Keratinocyte (primary cell): ENCODE measurements around the gene RHEX. TPM values are rescaled to one million over a fixed set of nuclear protein-coding genes. Genes with fewer than 3 reads are reported as not detected.

Source experiments
- DNase-seq: peaks from one replicate; pipeline ENCODE4 v3.0.0-alpha.2; 2011; ENCODE audit warnings: low read depth, missing footprints, low spot score
- FAIRE-seq: peaks from 2 replicates; lab custom pipeline; 2011; peaks lifted over from hg19 to GRCh38; lab: Jason Lieb, UNC
- H2AFZ ChIP-seq: 2 replicates; pipeline ENCODE4 v1.6.0; 2012; ENCODE audit warnings: low read length, control low read depth, inconsistent platforms; ENCODE audit not compliant: control insufficient read depth
- H3K27ac ChIP-seq: 2 replicates; pipeline ENCODE4 v1.5.1; 2011; ENCODE audit warnings: low read length; ENCODE audit not compliant: control insufficient read depth, insufficient read depth
- H3K27me3 ChIP-seq: 3 replicates; pipeline ENCODE4 v1.6.0; 2011; ENCODE audit warnings: low read length; ENCODE audit not compliant: control insufficient read depth, insufficient read depth; ENCODE audit errors: extremely low read depth
- H3K36me3 ChIP-seq, 2 experiments: 2 replicates in 1 of 2; 3 replicates in 1 of 2; pipeline ENCODE4 v1.5.1; 2011; ENCODE audit warnings: low read length in 2 of 2, mild to moderate bottlenecking in 1 of 2; ENCODE audit not compliant: control insufficient read depth in 2 of 2, insufficient read depth in 2 of 2; ENCODE audit errors: extremely low read depth in 1 of 2
- H3K4me1 ChIP-seq: 3 replicates; pipeline ENCODE4 v1.5.1; 2011; ENCODE audit warnings: low read length; ENCODE audit not compliant: control insufficient read depth, insufficient read depth; ENCODE audit errors: extremely low read depth
- H3K4me2 ChIP-seq: 3 replicates; pipeline ENCODE4 v1.6.0; 2011; ENCODE audit warnings: low read depth, low read length; ENCODE audit not compliant: control insufficient read depth, insufficient read depth; ENCODE audit errors: extremely low read depth
- H3K4me3 ChIP-seq, 3 experiments: fragments of 200-600 bp in 1 of 3; sonication (generic) in 1 of 3; 2 replicates in 2 of 3; 3 replicates in 1 of 3; pipeline ENCODE4 v1.5.1; 2011 to 2016; ENCODE audit warnings: low read length in 3 of 3, mild to moderate bottlenecking in 3 of 3, control low read depth in 2 of 3, inconsistent platforms in 1 of 3, low read depth in 1 of 3, mixed read lengths in 1 of 3, mixed run types in 1 of 3, moderate library complexity in 1 of 3; ENCODE audit not compliant: control insufficient read depth in 2 of 3, insufficient read depth in 2 of 3; ENCODE audit errors: extremely low read depth in 1 of 3
- H3K79me2 ChIP-seq: 2 replicates; pipeline ENCODE4 v1.6.0; 2012; ENCODE audit warnings: low read length; ENCODE audit not compliant: control insufficient read depth, insufficient read depth
- H3K9ac ChIP-seq: 3 replicates; pipeline ENCODE4 v1.6.0; 2011; ENCODE audit warnings: low read length; ENCODE audit not compliant: control insufficient read depth, insufficient read depth; ENCODE audit errors: extremely low read depth
- H3K9me1 ChIP-seq: 3 replicates; pipeline ENCODE4 v1.6.0; 2011; ENCODE audit warnings: low read length; ENCODE audit not compliant: control insufficient read depth, insufficient read depth; ENCODE audit errors: extremely low read depth
- H3K9me3 ChIP-seq: 2 replicates; pipeline ENCODE4 v1.5.1; 2012; ENCODE audit warnings: low read depth, low read length; ENCODE audit not compliant: control insufficient read depth
- H4K20me1 ChIP-seq: 3 replicates; pipeline ENCODE4 v1.6.0; 2011; ENCODE audit warnings: low read length; ENCODE audit not compliant: control insufficient read depth, insufficient read depth; ENCODE audit errors: extremely low read depth
- EZH2 ChIP-seq: IDR thresholded peaks from one replicate; pipeline ENCODE4 v1.6.1; 2012; ENCODE audit warnings: inconsistent platforms, mild to moderate bottlenecking, low read length, moderate library complexity
- dilution Hi-C: fragments of 300-500 bp; cut with MboI; formaldehyde crosslinking; loops from one replicate; pipeline ENCODE4 v1.7.0; 2020; ENCODE audit warnings: low sequenced_read_pairs; ENCODE audit not compliant: extremely low pct_ligation_motif_present
- polyA plus RNA-seq, 5 experiments: library from polyadenylated mRNA; depleted of rRNA in 3 of 5; stranded (reverse) in 3 of 5; stranded (forward) in 1 of 5; unstranded in 1 of 5; fragments of >200 nt; gene quantifications; 1 replicate in 1 of 5; 2 replicates in 3 of 5; 3 replicates in 1 of 5; pipeline versions ENCODE4 v1.2.1 to v1.2.3, GENCODE V29; 2011 to 2012; ENCODE audit warnings: missing spikeins in 2 of 5, low read depth in 1 of 5, low replicate concordance in 1 of 5
- TF ChIP-seq, protein P1 (sequence below), 3 experiments: IDR thresholded peaks in 1 of 3; conservative IDR thresholded peaks in 1 of 3; optimal IDR thresholded peaks in 1 of 3; 2 replicates in 2 of 3; 3 replicates in 1 of 3; pipeline versions ENCODE3 to v1.5.1; 2011; ENCODE audit warnings: low read length in 3 of 3, mild to moderate bottlenecking in 3 of 3, moderate library complexity in 2 of 3, control low read depth in 1 of 3, inconsistent platforms in 1 of 3; ENCODE audit not compliant: insufficient read depth in 2 of 3; ENCODE audit errors: extremely low read depth in 1 of 3

RHEX gene
- polyA plus RNA-seq, 1 donor (not counting 4 experiments of a cell fraction or from before 2014, with no cell fraction given), result not detected

DNA sequence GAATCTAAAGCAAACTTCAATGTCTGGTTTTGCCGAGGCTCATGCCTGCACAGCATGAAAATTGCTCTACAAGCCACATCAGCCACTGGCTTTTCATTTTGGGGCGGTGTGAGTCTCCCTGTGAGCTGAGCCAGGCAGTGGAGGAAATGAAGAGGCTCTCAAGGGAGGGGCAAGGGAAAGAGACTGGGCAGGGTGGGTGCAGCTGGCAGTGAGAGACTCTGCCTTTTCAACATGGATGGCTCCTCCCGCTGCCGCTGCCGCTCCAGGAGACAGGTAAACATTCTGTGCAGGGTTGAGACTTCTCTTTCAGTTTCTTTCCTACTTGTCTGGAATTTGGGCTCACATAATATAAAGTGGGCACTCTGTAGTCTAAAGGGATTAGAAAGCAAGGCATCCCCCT is 17.9 kb upstream of the RHEX start:
- Histone ChIP-seq H3K4me1 (peaks cover 14% of the 10 kb centered on the region), H3K9me1 (no peaks in the 10 kb centered on the region), H2AFZ (peak overlapping the region; percentile 25), H3K4me2 (peak overlapping the region; percentile 42), H3K9me3 (no peaks in the 10 kb centered on the region), H3K27me3 (no peaks in the 10 kb centered on the region), H4K20me1 (no peaks in the 10 kb centered on the region), H3K36me3 (no peaks in the 10 kb centered on the region), H3K9ac (no peak overlapping the region), H3K4me3 (peak overlapping the region in 1 of 3 experiments; percentile 1), H3K27ac (no peak overlapping the region), H3K79me2 (no peaks in the 10 kb centered on the region)
- dilution Hi-C loops, result no loop called here
- no peak for DNase-seq
- TF ChIP-seq, protein P1, sequence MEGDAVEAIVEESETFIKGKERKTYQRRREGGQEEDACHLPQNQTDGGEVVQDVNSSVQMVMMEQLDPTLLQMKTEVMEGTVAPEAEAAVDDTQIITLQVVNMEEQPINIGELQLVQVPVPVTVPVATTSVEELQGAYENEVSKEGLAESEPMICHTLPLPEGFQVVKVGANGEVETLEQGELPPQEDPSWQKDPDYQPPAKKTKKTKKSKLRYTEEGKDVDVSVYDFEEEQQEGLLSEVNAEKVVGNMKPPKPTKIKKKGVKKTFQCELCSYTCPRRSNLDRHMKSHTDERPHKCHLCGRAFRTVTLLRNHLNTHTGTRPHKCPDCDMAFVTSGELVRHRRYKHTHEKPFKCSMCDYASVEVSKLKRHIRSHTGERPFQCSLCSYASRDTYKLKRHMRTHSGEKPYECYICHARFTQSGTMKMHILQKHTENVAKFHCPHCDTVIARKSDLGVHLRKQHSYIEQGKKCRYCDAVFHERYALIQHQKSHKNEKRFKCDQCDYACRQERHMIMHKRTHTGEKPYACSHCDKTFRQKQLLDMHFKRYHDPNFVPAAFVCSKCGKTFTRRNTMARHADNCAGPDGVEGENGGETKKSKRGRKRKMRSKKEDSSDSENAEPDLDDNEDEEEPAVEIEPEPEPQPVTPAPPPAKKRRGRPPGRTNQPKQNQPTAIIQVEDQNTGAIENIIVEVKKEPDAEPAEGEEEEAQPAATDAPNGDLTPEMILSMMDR (optimal IDR thresholded peaks at IDR 0.05 in 1 of 3, IDR thresholded peaks at IDR 0.05 in 1 of 3, conservative IDR thresholded peaks at IDR 0.05 in 1 of 3; ENCODE audit: extremely low read depth in 1 of 3, insufficient read depth in 2 of 3, low read length in 3 of 3), result no peak
- TF ChIP-seq EZH2, result no peak
- FAIRE-seq, result no peak

DNA sequence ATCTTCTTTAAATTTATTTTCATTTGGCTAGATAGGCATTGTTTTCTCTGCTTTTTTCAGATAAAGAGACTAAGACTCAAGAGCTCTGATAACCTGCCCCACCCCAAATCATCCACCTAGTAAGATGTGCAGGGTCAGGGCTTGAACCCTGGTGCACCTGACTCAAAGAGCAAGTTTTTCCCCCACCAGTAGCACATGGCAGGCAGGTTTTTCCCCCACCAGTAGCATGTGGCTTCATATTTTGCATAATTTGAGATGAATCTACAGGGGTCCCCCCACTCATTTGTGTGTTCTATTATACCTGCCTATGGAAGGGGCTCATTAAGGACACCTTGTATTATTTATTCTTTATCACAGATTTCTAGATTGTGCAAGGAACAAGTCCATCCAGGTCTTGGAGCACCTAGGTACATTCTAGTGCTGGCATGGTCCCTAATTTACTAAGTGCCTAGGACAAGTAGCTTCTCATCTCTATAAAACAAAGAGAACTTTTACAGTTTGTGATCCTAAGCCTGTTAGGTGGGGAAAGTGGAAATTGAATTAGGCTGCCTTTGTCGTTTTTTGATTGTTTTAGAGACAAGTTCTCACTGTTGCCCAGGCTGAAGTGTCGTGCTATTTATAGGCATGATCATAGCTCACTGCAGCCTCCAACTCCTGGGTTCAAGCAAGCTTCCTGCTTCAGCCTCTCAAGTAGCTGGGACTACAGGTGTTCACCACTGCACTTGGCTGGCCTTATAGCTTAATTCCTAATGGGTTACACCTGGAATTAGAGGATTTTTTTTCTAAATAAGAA is 16.1 kb upstream of the RHEX start:
- Histone ChIP-seq H3K36me3 (no peaks in the 10 kb centered on the region), H3K9me1 (no peaks in the 10 kb centered on the region), H3K79me2 (no peaks in the 10 kb centered on the region), H3K9ac (no peak overlapping the region), H3K27me3 (no peaks in the 10 kb centered on the region), H2AFZ (no peak overlapping the region), H3K9me3 (no peaks in the 10 kb centered on the region), H3K4me3 (no peak overlapping the region), H3K4me2 (no peak overlapping the region), H4K20me1 (no peaks in the 10 kb centered on the region), H3K4me1 (peaks cover 8% of the 10 kb centered on the region), H3K27ac (no peak overlapping the region)
- no peak for TF ChIP-seq EZH2
- TF ChIP-seq, protein P1 (optimal IDR thresholded peaks at IDR 0.05 in 1 of 3, IDR thresholded peaks at IDR 0.05 in 1 of 3, conservative IDR thresholded peaks at IDR 0.05 in 1 of 3; ENCODE audit: extremely low read depth in 1 of 3, insufficient read depth in 2 of 3, low read length in 3 of 3), result no peak
- FAIRE-seq, result no peak
- dilution Hi-C loops, result no loop called here
- no peak for DNase-seq
